CD14-positive monocyte (primary cell): ENCODE measurements around the gene DCC. TPM values are rescaled to one million over a fixed set of nuclear protein-coding genes. Genes with fewer than 3 reads are reported as not detected.

Experiments
- DNase-seq, 3 donors: peaks; one replicate each; pipeline ENCODE4 v3.0.0-alpha.2; 2011 to 2022
- H2AFZ ChIP-seq: 2 replicates; pipeline ENCODE4 v1.6.0; 2012; ENCODE audit warnings: mild to moderate bottlenecking, low read depth, low read length, inconsistent platforms; ENCODE audit not compliant: insufficient read depth, poor library complexity, severe bottlenecking
- H3K27ac ChIP-seq, 2 donors: 1 replicate in 1 of 2; 2 replicates in 1 of 2; pipeline ENCODE4 v1.5.1; 2012 to 2013; ENCODE audit warnings: low read length in 2 of 2, control low read depth in 1 of 2, inconsistent platforms in 1 of 2, low read depth in 1 of 2, mild to moderate bottlenecking in 1 of 2
- H3K27me3 ChIP-seq, 2 donors: one replicate each; pipeline versions ENCODE4 v1.6.0 to v1.6.1; 2011 to 2013; ENCODE audit warnings: low read length in 2 of 2; ENCODE audit not compliant: control insufficient read depth in 2 of 2, insufficient read depth in 2 of 2
- H3K36me3 ChIP-seq, 2 donors: replicated peaks in 1 of 2; 1 replicate in 1 of 2; 2 replicates in 1 of 2; pipeline versions ENCODE4 v1.5.1 to v1.6.1; 2012 to 2013; ENCODE audit warnings: low read length in 2 of 2, control low read depth in 1 of 2, inconsistent platforms in 1 of 2, mild to moderate bottlenecking in 1 of 2; ENCODE audit not compliant: insufficient read depth in 2 of 2, control insufficient read depth in 1 of 2
- H3K4me1 ChIP-seq, 2 donors: 1 replicate in 1 of 2; 2 replicates in 1 of 2; pipeline versions ENCODE4 v1.5.1 to v1.6.1; 2012 to 2013; ENCODE audit warnings: low read length in 2 of 2, control low read depth in 1 of 2, inconsistent platforms in 1 of 2, mild to moderate bottlenecking in 1 of 2, moderate library complexity in 1 of 2; ENCODE audit not compliant: insufficient read depth in 2 of 2, control insufficient read depth in 1 of 2
- H3K4me2 ChIP-seq: replicated peaks from 2 replicates; pipeline ENCODE3; 2012; ENCODE audit warnings: low read length, moderate library complexity, mild to moderate bottlenecking; ENCODE audit not compliant: poor library complexity, severe bottlenecking; ENCODE audit errors: extremely low read depth
- H3K4me3 ChIP-seq, 3 experiments: fragments of 200-600 bp in 1 of 3; sonication (generic) in 1 of 3; replicated peaks in 1 of 3; 1 replicate in 2 of 3; 2 replicates in 1 of 3; pipeline ENCODE4 v1.5.1; 2011 to 2013; ENCODE audit warnings: low read length in 3 of 3, mild to moderate bottlenecking in 3 of 3, control low read depth in 2 of 3, low read depth in 2 of 3, inconsistent platforms in 1 of 3, moderate library complexity in 1 of 3
- H3K79me2 ChIP-seq: 2 replicates; pipeline ENCODE4 v1.6.0; 2012; ENCODE audit warnings: mild to moderate bottlenecking, control low read depth, inconsistent platforms, low read length, moderate library complexity; ENCODE audit not compliant: insufficient read depth
- H3K9ac ChIP-seq: 2 replicates; pipeline ENCODE4 v1.6.0; 2017; ENCODE audit warnings: low read length, mild to moderate bottlenecking; ENCODE audit not compliant: insufficient read depth, poor library complexity, severe bottlenecking
- H3K9me3 ChIP-seq, 2 donors: replicated peaks in 1 of 2; 1 replicate in 1 of 2; 2 replicates in 1 of 2; pipeline versions ENCODE4 v1.5.1 to v1.6.1; 2012 to 2013; ENCODE audit warnings: low read length in 2 of 2, control low read depth in 1 of 2; ENCODE audit not compliant: control insufficient read depth in 1 of 2, insufficient read depth in 1 of 2
- H4K20me1 ChIP-seq: 2 replicates; pipeline ENCODE4 v1.6.0; 2012; ENCODE audit warnings: mild to moderate bottlenecking, low read length, control low read depth, moderate library complexity; ENCODE audit not compliant: insufficient read depth
- H3K27ac Mint-ChIP-seq, 7 donors: one replicate each; pipeline ENCODE4 v1.8.0; 2020; ENCODE audit warnings: mild to moderate bottlenecking in 7 of 7, mixed read lengths in 7 of 7, moderate library complexity in 6 of 7, inconsistent platforms in 2 of 7
- H3K27me3 Mint-ChIP-seq, 3 donors: one replicate each; pipeline ENCODE4 v1.8.0; 2021 to 2022; ENCODE audit warnings: low read depth in 3 of 3, mild to moderate bottlenecking in 3 of 3, mixed read lengths in 3 of 3, moderate library complexity in 3 of 3, inconsistent platforms in 1 of 3
- H3K36me3 Mint-ChIP-seq, 2 donors: one replicate each; pipeline ENCODE4 v1.8.0; 2020; ENCODE audit warnings: mixed read lengths in 2 of 2, inconsistent platforms in 1 of 2, mild to moderate bottlenecking in 1 of 2
- H3K4me1 Mint-ChIP-seq: one replicate; pipeline ENCODE4 v1.8.0; 2020; ENCODE audit warnings: mild to moderate bottlenecking, mixed read lengths
- H3K4me3 Mint-ChIP-seq, 2 donors: one replicate each; pipeline ENCODE4 v1.8.0; 2020; ENCODE audit warnings: mild to moderate bottlenecking in 2 of 2, mixed read lengths in 2 of 2, moderate library complexity in 1 of 2
- H3K9me3 Mint-ChIP-seq, 7 donors: one replicate each; pipeline ENCODE4 v1.8.0; 2020 to 2022; ENCODE audit warnings: mixed read lengths in 7 of 7, mild to moderate bottlenecking in 6 of 7, moderate library complexity in 6 of 7, inconsistent platforms in 2 of 7
- CTCF ChIP-seq: fragments of 200-600 bp; IDR thresholded peaks from one replicate; pipeline ENCODE4 v1.8.0; 2022; ENCODE audit warnings: antibody characterized with exemption, mild to moderate bottlenecking
- WGBS: methylation state at CpG from one replicate; pipeline ENCODE4 v1.1.5; 2013; ENCODE audit warnings: missing lambda C conversion rate; ENCODE audit not compliant: insufficient coverage; 5-methylcytosine and 5-hydroxymethylcytosine counted together
- intact Hi-C, 2 donors: fragments of 100-400 bp; cut with micrococcal nuclease; formaldehyde crosslinking; loops; one replicate each; pipeline versions ENCODE4 v1.15.0 to v1.15.1; 2023
- polyA plus RNA-seq, 3 donors: library from polyadenylated mRNA; depleted of rRNA in 1 of 3; unstranded in 2 of 3; stranded (reverse) in 1 of 3; fragments of 300-500 nt in 2 of 3; fragments of >200 nt in 1 of 3; fragmentation: Illumina TruSeq in 2 of 3; gene quantifications; 1 replicate in 2 of 3; 2 replicates in 1 of 3; pipeline ENCODE4 v1.2.3, GENCODE V29; 2012 to 2021

The DCC gene
- polyA plus RNA-seq, 3 donors, result not detected

- no peak overlapping the region for H3K27ac ChIP-seq
- Mint-ChIP-seq H3K4me3 (no peak overlapping the region), H3K4me1 (no peaks in the 10 kb centered on the region), H3K9me3 (peaks cover 0 to 2% (median 0%) of the 10 kb centered on the region in 7 donors), H3K36me3 (no peaks in the 10 kb centered on the region), H3K27ac (no peak overlapping the region), H3K27me3 (peaks cover 0 to 2% (median 0%) of the 10 kb centered on the region in 3 donors)
- H3K79me2 ChIP-seq, result no peaks in the 10 kb centered on the region
- H3K9ac ChIP-seq, result no peak overlapping the region
- intact Hi-C loops, result no loop called here
- H3K4me1 ChIP-seq, result no peaks in the 10 kb centered on the region
- no CpG with 5 or more reads among the region's 3 CpGs for WGBS
- no peaks in the 10 kb centered on the region for H3K36me3 ChIP-seq
- H3K9me3 ChIP-seq, result no peaks in the 10 kb centered on the region
- DNase-seq, result no peak
- no peak overlapping the region for H3K4me3 ChIP-seq
- no peaks in the 10 kb centered on the region for H3K27me3 ChIP-seq
- H4K20me1 ChIP-seq, result no peaks in the 10 kb centered on the region
- no peak overlapping the region for H2AFZ ChIP-seq
- no peak overlapping the region for H3K4me2 ChIP-seq
- no peak for TF ChIP-seq CTCF
Measured at GRCh38 chr18:52678034-52678433, 338.0 kb downstream of the DCC start.

GRCh38 chr18:52678551-52678950, 338.6 kb downstream of the DCC start:
- Mint-ChIP-seq H3K4me1 (no peaks in the 10 kb centered on the region), H3K4me3 (no peak overlapping the region), H3K36me3 (no peaks in the 10 kb centered on the region), H3K27me3 (peaks cover 0 to 2% (median 0%) of the 10 kb centered on the region in 3 donors), H3K9me3 (peaks cover 0 to 2% (median 0%) of the 10 kb centered on the region in 7 donors), H3K27ac (no peak overlapping the region)
- Histone ChIP-seq H3K4me2 (no peak overlapping the region), H3K9me3 (no peaks in the 10 kb centered on the region), H3K4me3 (no peak overlapping the region), H3K27ac (no peak overlapping the region), H3K79me2 (no peaks in the 10 kb centered on the region), H3K9ac (no peak overlapping the region), H2AFZ (no peak overlapping the region), H3K36me3 (no peaks in the 10 kb centered on the region), H4K20me1 (no peaks in the 10 kb centered on the region), H3K4me1 (no peaks in the 10 kb centered on the region), H3K27me3 (no peaks in the 10 kb centered on the region)
- no peak for TF ChIP-seq CTCF
- DNase-seq, result no peak
- intact Hi-C loops, result no loop called here
- 100% methylated on average over 3 of the region's 8 CpGs for WGBS
